Astrocyte (in vitro differentiated cells and primary cell): Measurements from ENCODE around the gene TMEM89. TPM values are rescaled to one million over a fixed set of nuclear protein-coding genes. Genes with fewer than 3 reads are reported as not detected.
A peak's percentile ranks its signal among the peaks of the same experiment; 100 is the strongest.

ENCODE experiments used
- DNase-seq: peaks from one replicate; pipeline ENCODE4 v3.0.0-alpha.2; 2010; ENCODE audit warnings: low read depth
- FAIRE-seq: peaks from 2 replicates; lab custom pipeline; 2011; peaks lifted over from hg19 to GRCh38; lab: Jason Lieb, UNC
- H2AFZ ChIP-seq: 2 replicates; pipeline ENCODE4 v1.6.0; 2012; ENCODE audit warnings: low read depth, low read length, inconsistent platforms
- H3K27ac ChIP-seq: 2 replicates; pipeline ENCODE4 v1.5.1; 2011; ENCODE audit warnings: low read depth, low read length, inconsistent platforms
- H3K27me3 ChIP-seq: 2 replicates; pipeline ENCODE4 v1.6.0; 2011; ENCODE audit warnings: low read length, inconsistent platforms; ENCODE audit not compliant: insufficient read depth
- H3K36me3 ChIP-seq: 2 replicates; pipeline ENCODE4 v1.5.1; 2011; ENCODE audit warnings: low read length, inconsistent platforms; ENCODE audit not compliant: insufficient read depth
- H3K4me1 ChIP-seq: 2 replicates; pipeline ENCODE4 v1.5.1; 2011; ENCODE audit warnings: low read length, inconsistent platforms; ENCODE audit not compliant: insufficient read depth
- H3K4me2 ChIP-seq: 2 replicates; pipeline ENCODE4 v1.6.0; 2012; ENCODE audit warnings: low read length, inconsistent platforms
- H3K4me3 ChIP-seq: 2 replicates; pipeline ENCODE4 v1.5.1; 2011; ENCODE audit warnings: low read depth, mild to moderate bottlenecking, low read length, inconsistent platforms; ENCODE audit not compliant: insufficient read depth
- H3K79me2 ChIP-seq: 2 replicates; pipeline ENCODE4 v1.6.0; 2012; ENCODE audit warnings: mild to moderate bottlenecking, low read length, inconsistent platforms; ENCODE audit not compliant: insufficient read depth
- H3K9ac ChIP-seq: 2 replicates; pipeline ENCODE4 v1.6.0; 2012; ENCODE audit warnings: mild to moderate bottlenecking, low read length, inconsistent platforms
- H3K9me3 ChIP-seq: 2 replicates; pipeline ENCODE4 v1.5.1; 2012; ENCODE audit warnings: low read depth, mild to moderate bottlenecking, low read length, inconsistent platforms; ENCODE audit not compliant: insufficient read depth
- H4K20me1 ChIP-seq: 2 replicates; pipeline ENCODE4 v1.6.0; 2012; ENCODE audit warnings: low read length, inconsistent platforms; ENCODE audit not compliant: insufficient read depth
- H3K27ac Mint-ChIP-seq: one replicate; pipeline ENCODE4 v1.8.0; 2021; ENCODE audit warnings: mild to moderate bottlenecking, mixed read lengths; ENCODE audit not compliant: unreplicated experiment
- H3K27me3 Mint-ChIP-seq: one replicate; pipeline ENCODE4 v1.8.0; 2021; ENCODE audit warnings: low read depth, mixed read lengths; ENCODE audit not compliant: unreplicated experiment
- H3K36me3 Mint-ChIP-seq: one replicate; pipeline ENCODE4 v1.8.0; 2021; ENCODE audit warnings: low read depth, mixed read lengths; ENCODE audit not compliant: unreplicated experiment
- H3K4me1 Mint-ChIP-seq: one replicate; pipeline ENCODE4 v1.8.0; 2021; ENCODE audit warnings: low read depth, mixed read lengths; ENCODE audit not compliant: unreplicated experiment
- H3K4me3 Mint-ChIP-seq: one replicate; pipeline ENCODE4 v1.8.0; 2021; ENCODE audit warnings: mild to moderate bottlenecking, moderate library complexity, mixed read lengths; ENCODE audit not compliant: unreplicated experiment
- H3K9me3 Mint-ChIP-seq: one replicate; pipeline ENCODE4 v1.8.0; 2021; ENCODE audit warnings: mild to moderate bottlenecking, mixed read lengths; ENCODE audit not compliant: unreplicated experiment
- CTCF ChIP-seq: IDR thresholded peaks from 2 replicates; pipeline ENCODE4 v1.5.1; 2011; ENCODE audit warnings: low read depth, mild to moderate bottlenecking, inconsistent platforms, low read length, moderate library complexity; ENCODE audit not compliant: insufficient read depth
- EZH2 ChIP-seq: IDR thresholded peaks from 2 replicates; pipeline ENCODE4 v1.6.1; 2012; ENCODE audit warnings: mild to moderate bottlenecking, low read length, inconsistent platforms; ENCODE audit not compliant: insufficient read depth
- total RNA-seq: library from RNA; stranded (reverse); gene quantifications from 2 replicates; pipeline ENCODE4 v1.2.1, GENCODE V29; 2021

TMEM89 gene
- total RNA-seq, 1 donor from 2014 or later: 0.36 TPM

GRCh38 chr3:48639944-48640606 is 18.5 kb upstream of the TMEM89 start:
- Mint-ChIP-seq H3K27ac (no peak overlapping the region), H3K36me3 (peaks cover 22% of the 10 kb centered on the region), H3K4me3 (no peak overlapping the region), H3K9me3 (no peaks in the 10 kb centered on the region), H3K4me1 (peaks cover 8% of the 10 kb centered on the region), H3K27me3 (peaks cover 8% of the 10 kb centered on the region)
- Histone ChIP-seq H3K79me2 (no peaks in the 10 kb centered on the region), H3K4me3 (no peak overlapping the region), H3K27me3 (no peaks in the 10 kb centered on the region), H3K4me1 (peaks cover 9% of the 10 kb centered on the region), H2AFZ (no peak overlapping the region), H3K4me2 (no peak overlapping the region), H3K27ac (no peak overlapping the region), H4K20me1 (no peaks in the 10 kb centered on the region), H3K9ac (no peak overlapping the region), H3K36me3 (no peaks in the 10 kb centered on the region), H3K9me3 (no peaks in the 10 kb centered on the region)
- DNase-seq: no peak
- no peak for FAIRE-seq
- TF ChIP-seq EZH2 (no peak), CTCF (no peak)

GRCh38 chr3:48637305-48637704 is 15.7 kb upstream of the TMEM89 start:
- H3K27me3 Mint-ChIP-seq: peaks cover 2% of the 10 kb centered on the region
- DNase-seq: no peak
- Histone ChIP-seq H3K36me3 (no peaks in the 10 kb centered on the region), H3K79me2 (peaks cover 22% of the 10 kb centered on the region), H4K20me1 (peaks cover 24% of the 10 kb centered on the region), H3K27me3 (no peaks in the 10 kb centered on the region), H3K27ac (no peak overlapping the region), H3K9me3 (no peaks in the 10 kb centered on the region), H3K4me1 (peaks cover 16% of the 10 kb centered on the region), H3K9ac (no peak overlapping the region), H3K4me2 (no peak overlapping the region), H3K4me3 (no peak overlapping the region), H2AFZ (no peak overlapping the region)
- FAIRE-seq: no peak
- H3K27ac Mint-ChIP-seq: no peak overlapping the region
- H3K4me3 Mint-ChIP-seq: no peak overlapping the region
- H3K36me3 Mint-ChIP-seq: peaks cover 17% of the 10 kb centered on the region
- TF ChIP-seq EZH2: no peak
- no peak for TF ChIP-seq CTCF
- peaks cover 16% of the 10 kb centered on the region for H3K4me1 Mint-ChIP-seq
- no peaks in the 10 kb centered on the region for H3K9me3 Mint-ChIP-seq

DNA sequence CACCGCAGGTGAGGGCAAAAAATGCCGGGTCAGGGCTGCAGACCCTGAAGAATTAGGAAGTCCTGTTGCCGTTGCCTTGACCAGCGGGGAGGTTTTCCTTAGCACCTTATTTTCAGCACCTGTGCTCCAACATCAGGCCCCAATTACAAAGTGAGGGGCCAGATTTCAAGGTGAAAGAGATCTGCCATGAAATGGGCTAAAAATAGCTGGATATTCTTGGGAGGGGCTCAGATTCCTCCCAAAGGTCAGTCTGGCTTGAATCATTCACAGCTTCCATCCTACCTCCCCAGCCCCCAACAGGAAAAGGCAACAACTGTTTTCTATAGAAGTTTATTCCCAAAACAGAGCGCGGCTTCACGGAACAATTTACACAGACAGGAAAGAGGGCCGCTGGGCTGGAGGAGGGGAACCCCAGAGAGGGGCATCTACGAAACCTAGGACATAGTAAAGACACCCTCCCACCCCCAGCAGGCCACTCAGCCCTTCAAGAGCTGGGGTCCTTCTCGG is 14.6 kb upstream of the TMEM89 start:
- Histone ChIP-seq H3K27me3 (no peaks in the 10 kb centered on the region), H3K36me3 (no peaks in the 10 kb centered on the region), H3K9ac (peak overlapping the region; percentile 85), H3K27ac (no peak overlapping the region), H3K9me3 (no peaks in the 10 kb centered on the region), H3K4me2 (peak overlapping the region; percentile 87), H2AFZ (peak overlapping the region; percentile 83), H3K4me1 (peaks cover 16% of the 10 kb centered on the region), H3K79me2 (peaks cover 22% of the 10 kb centered on the region), H4K20me1 (peaks cover 30% of the 10 kb centered on the region), H3K4me3 (peak overlapping the region; percentile 77)
- FAIRE-seq (no peak), DNase-seq (no peak)
- Mint-ChIP-seq H3K4me1 (peaks cover 16% of the 10 kb centered on the region), H3K36me3 (peaks cover 17% of the 10 kb centered on the region), H3K27ac (peak overlapping the region; percentile 41), H3K9me3 (no peaks in the 10 kb centered on the region), H3K4me3 (peak overlapping the region; percentile 88), H3K27me3 (peaks cover 2% of the 10 kb centered on the region)
- TF ChIP-seq CTCF: no peak
- no peak for TF ChIP-seq EZH2
